Jurkat, Clone E6-1 (cell line): Measurements from ENCODE around the gene CREB3.

ENCODE experiments used
- DNase-seq: peaks from one replicate; pipeline ENCODE4 v3.0.0-alpha.2; 2011; ENCODE audit warnings: low read depth, low spot score
- H3K4me3 ChIP-seq: 2 replicates; pipeline ENCODE4 v1.5.1; 2011; ENCODE audit warnings: mild to moderate bottlenecking, low read length, control low read depth, moderate library complexity

Gene CREB3

DNA sequence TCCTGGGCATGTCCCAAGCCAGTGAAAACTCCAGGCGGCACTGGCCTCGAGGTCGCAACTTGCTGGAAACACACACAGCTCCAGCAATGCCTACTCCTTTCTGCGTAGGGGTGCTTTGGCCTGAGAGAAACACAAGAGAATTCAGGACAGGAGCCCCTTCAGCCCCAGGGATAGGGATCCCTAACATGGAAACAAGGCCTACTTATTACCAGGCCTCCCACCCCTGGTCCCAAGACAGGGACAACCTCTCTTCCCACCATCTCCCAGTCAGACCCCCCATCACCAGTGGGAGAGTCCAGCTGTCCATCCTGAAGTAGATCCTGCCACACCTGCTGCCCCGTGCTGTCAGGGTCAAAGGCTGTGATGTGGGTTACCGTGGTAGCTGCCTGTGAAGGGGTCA, 7.8 kb downstream of the CREB3 start:
- no peak overlapping the region for H3K4me3 ChIP-seq
- DNase-seq: no peak

DNA sequence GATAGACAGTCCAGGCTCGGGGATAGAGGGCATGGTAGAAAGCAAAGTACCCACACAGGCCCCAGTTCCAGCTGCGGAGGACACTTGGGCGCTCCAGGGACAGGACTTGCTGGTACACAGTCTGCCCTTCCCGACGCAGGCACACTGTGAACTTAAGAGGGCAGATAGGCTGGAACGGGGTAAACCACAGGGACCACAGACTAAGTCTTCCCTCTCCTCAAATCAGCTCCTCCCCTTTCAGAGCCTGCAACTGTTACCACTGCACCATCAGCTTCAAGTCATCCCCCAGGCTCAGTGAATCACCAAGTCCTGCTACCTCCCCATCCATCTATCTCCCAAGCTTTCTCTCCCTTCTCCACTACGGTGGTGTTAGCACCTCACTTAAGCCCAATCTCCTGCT, 9.3 kb downstream of the CREB3 start:
- DNase-seq: peak; percentile 86
- no peak overlapping the region for H3K4me3 ChIP-seq

DNA sequence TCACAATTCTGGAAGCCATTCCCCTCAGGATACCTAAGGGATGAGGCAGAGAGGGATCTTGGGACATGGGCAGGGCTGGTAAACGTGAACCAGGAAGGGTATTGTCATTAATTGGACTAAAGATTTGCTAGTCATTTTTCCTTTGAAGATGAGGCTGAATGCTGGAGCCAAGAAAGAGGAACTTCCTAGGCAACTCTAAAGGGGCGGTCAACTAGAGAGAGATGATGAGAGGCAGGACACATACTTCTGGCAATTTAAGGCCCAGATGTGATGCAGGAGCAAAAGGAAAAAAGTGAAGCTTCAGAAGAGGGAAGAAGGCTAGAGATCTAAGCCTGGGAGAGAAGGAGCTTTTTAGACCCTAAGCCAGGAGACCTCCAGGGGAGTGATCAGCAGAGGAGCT, 11.0 kb downstream of the CREB3 start:
- DNase-seq: no peak
- no peak overlapping the region for H3K4me3 ChIP-seq

DNA sequence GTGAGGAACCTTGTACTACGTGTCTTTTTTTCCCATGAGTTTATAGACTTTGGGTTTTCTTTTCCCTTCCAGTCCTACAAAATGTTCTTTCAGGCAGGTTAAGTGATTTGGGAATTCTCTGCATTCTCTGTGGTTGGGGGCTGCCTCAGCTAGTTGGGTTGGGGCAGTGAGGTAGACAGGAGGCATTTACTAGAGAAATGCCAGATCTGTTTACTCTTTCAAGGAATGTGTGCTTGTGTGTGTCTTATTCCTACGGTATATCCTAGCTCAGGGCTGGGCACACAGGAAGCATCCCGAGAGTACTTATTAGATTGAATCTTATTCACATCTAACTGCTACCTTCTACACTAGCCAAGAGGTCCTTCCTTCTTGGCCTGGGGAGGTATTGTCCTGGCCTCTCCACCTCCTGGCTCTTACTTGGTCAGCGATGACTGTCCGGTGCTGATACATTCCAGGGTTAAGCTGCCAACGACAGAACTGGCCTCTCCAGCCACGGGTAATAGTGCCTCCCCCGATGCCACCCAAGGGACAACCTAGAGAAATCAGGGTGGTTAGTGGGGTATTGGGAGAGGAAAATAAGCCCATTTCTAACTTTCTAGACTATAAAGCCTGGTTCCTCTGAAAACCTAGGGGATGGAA, 11.5 kb downstream of the CREB3 start:
- DNase-seq: no peak

DNA sequence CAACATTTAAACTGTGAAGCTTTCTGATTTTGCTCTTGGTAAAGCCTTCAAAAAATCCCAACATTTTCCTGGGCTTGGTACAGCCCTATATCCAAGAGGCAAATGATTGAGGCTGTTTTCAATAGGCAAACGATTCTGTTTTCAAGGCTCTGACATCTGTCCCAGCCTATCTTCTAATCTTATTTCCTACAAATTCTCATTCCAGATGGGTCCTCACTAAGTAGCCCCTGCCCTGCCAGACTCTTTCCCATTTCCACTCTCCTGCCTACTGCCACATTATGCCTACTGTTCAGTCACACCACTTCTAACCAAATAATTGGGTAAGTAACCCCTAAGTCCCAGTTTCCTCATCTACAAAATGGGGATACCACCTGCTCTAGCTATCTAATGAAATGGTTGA, 13.1 kb downstream of the CREB3 start:
- DNase-seq: no peak

More for the DNA sequence above, 11.5 kb downstream of the CREB3 start:
- no peak overlapping the region for H3K4me3 ChIP-seq

DNA sequence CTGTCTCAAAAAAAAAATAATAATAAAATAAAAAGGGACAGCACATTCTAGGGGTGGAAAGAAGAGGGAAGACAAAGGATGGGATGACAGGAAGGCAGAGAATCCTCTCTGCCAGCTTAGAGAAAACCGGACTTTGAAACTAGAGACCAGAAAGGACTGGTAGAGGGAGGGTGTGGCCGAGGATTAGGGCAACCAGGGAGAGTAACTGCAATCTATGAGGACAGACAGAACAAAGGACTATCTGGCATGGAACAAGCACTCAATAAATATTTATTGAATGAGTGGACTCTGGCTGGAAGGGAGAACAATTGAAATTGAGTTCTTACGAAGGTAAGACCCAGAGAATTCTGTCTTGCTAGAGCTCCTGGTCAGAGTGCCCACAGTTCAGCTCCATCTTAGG, 14.1 kb downstream of the CREB3 start:
- no peak overlapping the region for H3K4me3 ChIP-seq
- no peak for DNase-seq

More for the DNA sequence above, 13.1 kb downstream of the CREB3 start:
- H3K4me3 ChIP-seq: no peak overlapping the region

DNA sequence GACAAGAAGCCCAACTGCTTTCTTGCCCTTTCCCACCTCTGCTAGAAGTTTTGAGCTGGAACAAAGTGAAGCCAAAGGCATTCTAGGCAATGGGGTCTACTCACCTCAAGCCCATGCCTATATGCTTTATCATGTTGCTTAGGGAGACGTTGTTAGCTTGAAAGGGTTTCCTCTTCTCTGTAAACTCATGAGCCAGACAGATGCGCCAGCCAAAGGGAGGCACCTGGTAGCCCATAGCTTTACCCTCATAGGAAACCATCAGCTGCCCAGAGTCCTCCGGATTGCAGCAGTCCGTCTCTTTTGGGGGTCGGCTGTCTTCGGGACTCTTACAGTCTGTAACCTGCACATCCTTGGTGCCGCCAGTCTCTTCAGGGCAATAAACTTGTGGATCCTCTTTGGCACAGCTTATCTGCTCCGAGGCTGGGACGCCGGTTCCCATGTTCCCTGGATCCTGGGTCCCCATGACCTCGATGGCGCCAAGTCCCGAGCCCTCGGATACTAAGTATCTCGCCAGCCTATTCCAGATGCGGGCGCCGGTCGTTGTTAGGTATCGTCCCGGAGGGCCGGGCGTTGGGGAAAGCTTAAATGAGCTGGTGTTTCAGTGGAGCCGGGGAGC, 15.9 kb downstream of the CREB3 start:
- peak overlapping the region; percentile 76 for H3K4me3 ChIP-seq
- no peak for DNase-seq

DNA sequence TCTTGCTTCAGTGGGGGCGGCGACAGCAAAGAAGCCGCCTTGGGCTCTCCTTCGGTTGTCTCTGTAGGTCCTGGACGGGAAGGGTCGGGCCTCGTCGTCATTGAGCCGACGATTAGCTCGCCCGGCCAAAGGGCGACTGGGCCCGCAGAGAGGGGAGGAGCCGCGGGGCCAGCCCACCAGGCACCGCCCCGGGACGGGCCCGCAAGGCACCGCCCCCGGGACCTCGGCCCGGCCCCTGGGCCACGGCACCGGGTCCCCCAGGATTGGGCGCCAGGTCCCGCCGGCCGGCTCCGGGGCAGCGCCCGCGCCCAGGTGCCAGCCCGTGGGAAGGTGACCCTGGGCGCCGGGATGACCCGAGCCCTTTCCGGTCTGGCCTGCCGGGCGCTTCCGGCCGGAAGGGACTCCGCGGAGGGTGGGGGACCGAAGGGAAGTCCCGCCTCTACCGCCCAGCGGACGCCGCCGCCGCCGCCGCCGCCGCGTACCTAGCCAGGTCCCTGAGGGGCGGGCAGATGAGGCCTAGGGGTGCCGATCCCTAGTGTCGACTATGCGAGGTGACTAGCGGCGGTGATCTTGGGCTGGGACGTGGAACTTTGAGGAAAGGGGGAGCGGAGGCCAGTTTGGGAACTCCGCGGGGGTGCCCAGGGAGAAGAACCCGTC, 16.5 kb downstream of the CREB3 start, which contains the start of the genes GBA2 and RGP1:
Gene GBA2 (minus strand): TSS at position 371 of the 657 bp plus-strand sequence. CDS start 524 bp downstream, outside the sequence.
Gene RGP1 (plus strand): TSS at position 430 of the 657 bp plus-strand sequence. CDS start 469 bp downstream, outside the sequence.
- DNase-seq: no peak
- peak within 1 kb of the TSS; percentile 76 for H3K4me3 ChIP-seq

DNA sequence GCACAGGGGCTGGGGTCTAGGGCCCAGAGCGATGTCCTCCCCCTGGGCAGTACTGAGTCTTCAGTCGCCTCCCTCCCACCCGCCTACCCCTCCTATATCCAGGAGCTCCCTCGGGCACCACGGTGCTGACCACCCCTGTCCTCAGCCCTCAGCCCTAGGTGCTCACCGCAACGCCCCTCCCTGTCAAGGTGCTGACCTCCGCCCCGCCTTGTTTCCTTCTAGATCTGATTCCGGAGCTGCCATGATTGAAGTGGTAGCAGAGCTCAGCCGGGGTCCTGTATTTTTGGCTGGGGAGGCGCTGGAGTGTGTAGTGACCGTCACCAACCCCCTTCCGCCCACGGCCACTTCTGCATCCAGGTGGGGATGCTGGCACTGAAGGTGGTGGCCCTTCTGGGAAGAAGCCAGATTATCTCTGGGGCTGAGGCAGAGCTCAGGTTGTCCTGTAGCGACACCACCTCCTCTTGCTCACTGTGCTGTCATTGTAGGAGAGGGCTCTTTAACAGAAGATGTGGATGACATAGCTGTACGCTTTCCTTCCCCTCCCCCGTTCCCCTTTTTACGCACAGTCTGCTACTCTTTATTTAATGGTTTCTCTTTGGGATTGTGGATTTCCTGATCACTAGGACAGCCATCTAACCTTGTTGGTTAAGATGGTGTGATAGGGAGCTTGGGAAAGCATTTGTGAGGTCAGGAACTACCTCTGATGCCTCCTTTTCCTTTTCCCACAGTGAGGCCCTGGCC, 17.2 kb downstream of the CREB3 start:
- peak overlapping the region; percentile 76 for H3K4me3 ChIP-seq
- no peak for DNase-seq

DNA sequence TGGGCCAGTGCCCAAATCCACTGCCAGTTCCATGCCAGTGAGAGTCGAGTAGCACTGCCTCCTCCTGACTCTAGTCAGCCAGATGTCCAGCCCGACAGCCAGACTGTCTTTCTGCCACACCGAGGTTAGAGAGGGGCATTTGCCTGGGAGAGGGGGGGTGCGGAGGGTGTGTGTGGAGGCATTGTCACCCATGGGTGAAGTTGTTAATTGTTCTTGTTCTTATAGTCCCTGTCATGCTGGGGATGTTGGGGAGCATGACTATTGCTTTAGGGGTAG, 17.7 kb downstream of the CREB3 start:
- DNase-seq: no peak
- H3K4me3 ChIP-seq: peak overlapping the region; percentile 76; the same call in 1 of the 2 replicates

DNA sequence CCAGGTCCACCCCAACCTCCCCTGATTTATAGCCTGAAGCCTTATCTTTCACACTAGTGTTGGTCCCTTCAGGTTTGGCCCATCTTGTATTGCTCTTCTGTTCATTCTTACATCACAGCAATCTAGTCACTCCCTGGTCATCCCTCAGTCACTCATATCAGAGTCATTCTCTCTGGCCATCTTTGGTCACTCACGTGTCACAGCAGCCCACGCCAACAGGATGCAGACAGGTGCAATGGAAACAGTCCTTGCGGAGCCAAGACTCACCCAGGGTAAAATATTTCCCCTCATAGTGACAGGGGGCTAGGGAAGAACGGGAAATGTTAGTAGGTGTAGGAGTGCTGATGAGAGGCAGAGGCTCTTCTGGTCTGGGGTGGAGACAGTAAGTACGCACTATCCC, 21.0 kb downstream of the CREB3 start:
- no peak for DNase-seq
- no peak overlapping the region for H3K4me3 ChIP-seq

DNA sequence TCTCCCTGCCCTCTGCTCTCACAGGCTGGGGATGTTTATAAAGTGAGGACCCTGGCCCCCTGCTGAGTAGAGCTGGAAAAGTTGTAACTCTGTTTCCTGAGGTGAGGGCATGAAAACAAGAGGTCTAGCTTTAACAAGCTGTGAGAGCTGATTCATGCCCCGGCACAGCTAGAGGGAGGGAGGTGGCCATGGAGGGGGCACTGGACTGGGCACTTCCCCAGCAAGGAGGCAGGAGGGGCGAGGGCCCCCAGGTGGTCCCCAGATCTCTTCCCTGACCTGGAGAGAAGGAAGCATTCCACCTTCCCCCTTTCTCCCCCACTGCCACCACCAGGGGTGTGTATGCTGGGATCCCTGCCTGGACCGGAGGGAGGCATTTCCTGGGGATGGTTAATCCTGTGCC, 21.8 kb downstream of the CREB3 start, which contains the start of gene MSMP:
Gene MSMP (minus strand): TSS at position 13 of the 400 bp plus-strand sequence. CDS start 147 bp downstream, outside the sequence.
- H3K4me3 ChIP-seq: no peak within 1 kb of the TSS
- no peak for DNase-seq

DNA sequence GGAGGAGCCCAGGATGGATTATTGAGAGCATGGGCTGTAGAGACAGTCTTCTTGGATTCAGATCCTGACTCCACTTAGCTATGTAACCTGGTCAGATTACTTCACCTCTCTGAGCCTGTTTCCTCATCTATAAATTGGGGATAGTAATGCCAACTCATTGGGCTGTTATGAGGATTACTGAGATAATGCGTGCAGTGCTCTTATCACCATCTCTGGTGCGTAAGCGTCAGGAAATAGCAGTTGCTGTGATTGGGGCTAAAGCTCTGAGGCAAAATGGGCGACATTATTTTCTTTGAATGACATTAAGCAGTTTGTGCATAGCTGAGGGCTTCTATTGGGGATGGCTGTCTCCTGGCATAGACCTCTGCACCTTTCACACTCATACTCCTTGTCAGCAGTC, 22.6 kb downstream of the CREB3 start:
- DNase-seq: no peak
- H3K4me3 ChIP-seq: no peak overlapping the region

DNA sequence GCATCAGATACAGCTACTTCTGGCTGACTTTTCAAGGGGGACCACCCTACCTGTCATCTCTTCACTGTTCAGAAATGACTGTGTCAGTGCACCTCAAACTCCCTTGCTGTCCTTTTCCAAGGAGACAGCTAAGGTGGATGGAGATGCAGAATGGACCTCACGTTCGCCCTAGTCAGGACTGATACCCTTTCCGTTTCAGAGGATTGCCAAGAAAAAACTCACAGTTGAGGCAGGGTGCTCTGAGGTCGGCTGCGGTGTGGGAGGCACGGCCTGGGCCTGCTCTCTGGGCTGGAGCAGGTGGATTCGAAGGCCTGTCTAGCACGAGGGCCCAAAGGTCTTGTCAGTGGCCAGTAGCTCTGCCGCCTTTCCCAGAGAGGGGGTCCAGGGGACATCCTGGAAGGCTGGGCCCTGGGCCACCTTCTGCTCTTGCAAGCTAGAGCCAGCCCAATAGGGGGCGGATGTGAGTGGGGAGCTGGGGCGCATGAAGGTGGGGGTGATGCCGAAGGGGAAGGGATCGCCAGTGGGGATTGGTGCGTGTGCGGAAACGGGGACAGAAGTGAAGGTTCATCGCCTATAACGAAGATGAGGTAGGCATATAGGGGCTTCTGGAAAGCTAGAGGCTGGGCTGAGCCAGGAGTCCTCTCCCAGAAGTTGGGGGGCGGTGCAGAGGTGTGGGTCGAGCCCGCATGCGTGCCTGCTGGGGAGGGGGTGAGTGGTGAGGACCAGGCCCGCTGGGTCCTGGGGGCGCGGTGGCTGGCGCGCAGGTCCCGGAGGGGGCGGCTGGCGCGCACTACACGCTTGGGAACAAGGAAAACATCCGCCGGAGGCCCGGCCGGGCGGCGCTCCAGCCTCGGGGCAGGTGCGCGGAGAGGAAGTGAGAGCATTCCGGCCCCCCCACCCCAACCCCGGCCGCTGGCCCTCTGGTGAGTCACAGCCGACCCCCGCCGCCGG, 24.1 kb downstream of the CREB3 start:
- peak overlapping the region; percentile 81 for H3K4me3 ChIP-seq
- peak; percentile 73 for DNase-seq

DNA sequence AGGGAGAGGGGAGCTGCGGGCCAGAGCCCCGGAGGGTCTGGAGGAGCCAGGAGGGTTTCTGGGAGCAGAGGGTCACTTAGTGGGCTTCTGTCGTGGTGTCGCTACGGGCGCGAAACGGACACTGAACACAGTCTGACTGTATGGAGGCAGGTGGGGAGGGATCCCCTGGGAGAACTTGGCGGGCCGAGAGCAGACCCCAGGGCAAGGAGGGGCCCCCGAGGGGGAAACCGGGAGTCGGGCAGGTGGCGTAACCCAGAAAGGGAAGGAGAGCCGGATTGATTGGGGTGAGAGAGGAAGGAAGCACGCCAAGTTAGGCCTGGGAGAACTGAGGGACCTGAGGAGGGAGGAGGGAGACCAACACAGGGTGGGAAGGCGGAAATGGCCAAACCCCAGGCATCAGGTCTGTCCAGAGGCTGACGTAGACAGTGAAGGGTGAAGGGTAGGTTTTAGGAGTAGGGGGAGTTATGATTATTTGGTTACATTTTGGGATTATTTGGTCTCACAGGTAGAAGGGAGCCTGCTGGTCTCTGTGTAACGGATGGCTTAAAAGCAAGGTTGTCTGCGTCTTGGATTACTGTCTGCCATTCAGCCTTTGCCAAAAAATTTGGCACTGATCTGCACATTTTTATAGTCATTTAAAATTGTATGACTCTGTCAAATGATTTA, 24.9 kb downstream of the CREB3 start:
- H3K4me3 ChIP-seq: peak overlapping the region; percentile 81
- no peak for DNase-seq

DNA sequence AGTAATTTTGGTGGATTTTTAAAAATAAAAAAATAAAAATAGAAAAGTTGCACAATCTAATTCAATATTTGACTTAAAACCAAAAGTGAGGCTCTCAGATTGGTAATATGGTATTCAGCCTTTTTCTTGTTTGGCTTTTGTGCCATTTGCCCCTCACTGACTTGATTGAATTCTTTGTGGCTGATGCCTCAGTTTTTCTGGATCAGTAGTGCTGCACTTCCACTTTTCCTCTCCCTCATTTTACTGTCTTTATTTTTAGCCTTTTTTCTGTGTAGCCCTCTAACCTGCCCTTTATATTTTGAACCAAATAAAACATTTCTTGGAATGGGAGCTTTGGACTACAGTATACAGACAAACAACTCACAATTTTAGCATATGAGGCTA, 25.4 kb downstream of the CREB3 start:
- H3K4me3 ChIP-seq: peak overlapping the region; percentile 81
- no peak for DNase-seq

DNA sequence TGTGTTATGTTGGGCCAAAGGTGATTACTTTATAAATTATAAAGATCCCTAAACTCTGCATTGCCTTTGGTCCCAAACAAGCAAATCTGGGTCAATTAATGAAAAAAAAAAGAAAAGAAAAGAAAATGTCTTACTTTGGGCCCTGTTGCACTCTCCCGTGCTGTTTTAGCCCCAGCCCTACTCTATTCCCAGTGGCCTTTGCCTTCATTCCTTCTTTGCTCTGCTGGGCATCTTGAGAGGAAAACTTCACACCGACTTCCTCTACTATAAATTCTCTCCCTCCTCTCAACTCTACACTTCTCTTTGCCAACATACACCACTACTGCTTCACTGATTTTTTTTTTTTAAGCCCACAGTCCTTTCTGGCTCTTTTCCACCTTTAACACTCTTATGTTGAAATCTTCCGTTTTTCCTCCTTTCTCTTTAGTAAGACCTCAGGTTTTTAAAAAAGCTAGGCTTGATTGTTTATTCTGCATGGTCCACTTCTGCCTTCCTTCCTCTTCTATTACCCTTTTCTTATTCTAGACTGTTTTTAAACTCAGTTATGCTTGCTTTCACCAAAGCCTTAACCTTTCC, 26.1 kb downstream of the CREB3 start:
- no peak for DNase-seq
- H3K4me3 ChIP-seq: no peak overlapping the region

DNA sequence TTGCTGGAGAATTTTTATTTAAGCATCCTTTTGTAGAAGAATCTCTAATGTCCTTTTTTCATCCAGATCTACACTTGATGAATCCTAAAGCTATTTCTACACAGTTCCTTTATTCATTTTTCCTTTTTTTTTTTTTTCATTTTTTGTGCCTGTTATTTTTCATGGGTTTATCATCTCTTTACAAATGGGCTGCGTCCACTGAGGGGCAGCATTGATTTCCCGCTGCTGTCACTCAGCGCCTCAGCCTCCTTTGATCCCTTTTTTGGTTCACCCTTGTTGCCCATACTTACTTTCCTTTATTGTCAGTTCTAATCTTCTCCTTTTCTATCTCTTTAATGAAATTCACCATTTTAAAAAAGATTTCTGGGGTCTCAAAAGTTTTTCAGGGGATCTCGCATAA, 27.3 kb downstream of the CREB3 start:
- no peak for DNase-seq

More for the DNA sequence above, 27.3 kb downstream of the CREB3 start:
- no peak overlapping the region for H3K4me3 ChIP-seq
